Transverse colon (tissue), 4 donors: Measurements from ENCODE around the gene MSLN. TPM values are rescaled to one million over a fixed set of nuclear protein-coding genes. Genes with fewer than 3 reads are reported as not detected.

Experiments
- DNase-seq: peaks from one replicate; pipeline ENCODE4 v3.0.0-alpha.2; 2019
- H3K27ac ChIP-seq, 4 donors: fragments of 200-600 bp; sonication (generic); 2 replicates each; pipeline ENCODE4 v1.5.1; 2016 to 2018; ENCODE audit warnings: inconsistent platforms in 4 of 4
- H3K27me3 ChIP-seq: fragments of 200-600 bp; sonication (generic); 2 replicates; pipeline ENCODE4 v1.5.1; 2017; ENCODE audit warnings: inconsistent platforms
- H3K36me3 ChIP-seq, 4 donors: fragments of 200-600 bp; sonication (generic); 2 replicates each; pipeline ENCODE4 v1.5.1; 2017 to 2019; ENCODE audit warnings: inconsistent platforms in 4 of 4
- H3K4me1 ChIP-seq, 4 donors: fragments of 200-600 bp; sonication (generic); 2 replicates each; pipeline ENCODE4 v1.5.1; 2017 to 2020; ENCODE audit warnings: inconsistent platforms in 4 of 4
- H3K4me3 ChIP-seq, 4 donors: fragments of 200-600 bp; sonication (generic); 1 replicate in 1 of 4; 2 replicates in 3 of 4; pipeline versions ENCODE4 v1.5.1 to v1.6.1; 2017 to 2019; ENCODE audit warnings: inconsistent platforms in 4 of 4
- H3K9me3 ChIP-seq, 2 donors: fragments of 200-600 bp; sonication (generic); 2 replicates each; pipeline ENCODE4 v1.5.1; 2017 to 2019; ENCODE audit warnings: inconsistent platforms in 2 of 2
- EP300 ChIP-seq: sonication (generic); formaldehyde crosslinking; IDR thresholded peaks from one replicate; pipeline ENCODE4 v1.6.1; 2017; ENCODE audit warnings: antibody characterized with exemption, low read depth
- POLR2A ChIP-seq: fragments of 450-650 bp; IDR thresholded peaks from one replicate; pipeline ENCODE4 v1.6.1; 2016; ENCODE audit warnings: antibody characterized with exemption, mild to moderate bottlenecking, moderate library complexity
- POLR2AphosphoS5 ChIP-seq, 3 donors: sonication (generic); formaldehyde crosslinking; IDR thresholded peaks; one replicate each; pipeline ENCODE4 v1.6.1; 2016; ENCODE audit warnings: antibody characterized with exemption in 3 of 3
- WGBS, 2 donors: methylation state at CpG; one replicate each; pipeline ENCODE4 v1.1.5; 2018; ENCODE audit warnings: low coverage in 1 of 2; 5-methylcytosine and 5-hydroxymethylcytosine counted together
- in situ Hi-C, 4 donors: fragments of 200-750 bp; cut with MboI; loops; one replicate each; pipeline versions ENCODE4 v1.15.0 to v1.15.1; 2017; ENCODE audit warnings: low sequenced_read_pairs in 3 of 4, low pct_ligation_motif_present in 1 of 4, low pct_unique_long_range_greater_than_20kb in 1 of 4
- intact Hi-C: fragments of 100-400 bp; cut with DNase I; formaldehyde crosslinking; loops from one replicate; pipeline ENCODE4 v1.15.1; 2023; ENCODE audit warnings: low total_unique reads
- total RNA-seq, 4 donors: library from RNA; depleted of rRNA; stranded (reverse); fragments of >200 nt; gene quantifications; one replicate each; pipeline ENCODE4 v1.1.0, GENCODE V29; 2016
- TF ChIP-seq, protein P1 (sequence below), 5 experiments: fragments of 200-600 bp in 3 of 5; fragments of 450-650 bp in 2 of 5; sonication (generic) in 3 of 5; IDR thresholded peaks; 1 replicate in 2 of 5; 2 replicates in 3 of 5; pipeline ENCODE4 v1.5.1; 2016 to 2017; ENCODE audit warnings: antibody characterized with exemption in 5 of 5, inconsistent platforms in 3 of 5, mild to moderate bottlenecking in 2 of 5, moderate library complexity in 1 of 5

Gene MSLN
- total RNA-seq, 4 donors from 2014 or later, result 4.9 to 21.2 (median 10.3) TPM; not detected in 1

DNA sequence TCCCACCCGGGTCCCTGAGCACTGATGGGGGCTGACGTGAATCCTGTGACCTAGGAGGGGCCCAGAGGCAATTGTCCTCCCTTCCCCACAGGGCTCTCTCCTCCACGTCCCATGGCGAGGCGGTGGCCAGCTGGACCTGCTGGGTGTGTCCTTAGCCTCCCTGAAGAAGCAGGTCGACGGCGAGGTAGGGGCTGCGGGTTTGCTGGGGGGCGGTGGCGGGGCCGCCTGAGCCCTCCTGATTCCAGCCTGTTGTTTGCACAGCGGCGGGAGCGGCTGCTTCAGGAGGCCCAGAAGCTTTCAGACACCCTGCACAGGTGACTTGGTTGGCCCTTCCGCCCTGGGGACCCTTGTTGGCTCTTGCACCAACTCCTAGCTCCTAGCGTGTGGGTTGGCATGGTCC lies 29.6 kb downstream of the MSLN start:
- intact Hi-C loops, result no loop called here
- TF ChIP-seq POLR2A (no peak), EP300 (no peak), POLR2AphosphoS5 (IDR thresholded peaks at IDR 0.05) (no peak)
- TF ChIP-seq, protein P1, sequence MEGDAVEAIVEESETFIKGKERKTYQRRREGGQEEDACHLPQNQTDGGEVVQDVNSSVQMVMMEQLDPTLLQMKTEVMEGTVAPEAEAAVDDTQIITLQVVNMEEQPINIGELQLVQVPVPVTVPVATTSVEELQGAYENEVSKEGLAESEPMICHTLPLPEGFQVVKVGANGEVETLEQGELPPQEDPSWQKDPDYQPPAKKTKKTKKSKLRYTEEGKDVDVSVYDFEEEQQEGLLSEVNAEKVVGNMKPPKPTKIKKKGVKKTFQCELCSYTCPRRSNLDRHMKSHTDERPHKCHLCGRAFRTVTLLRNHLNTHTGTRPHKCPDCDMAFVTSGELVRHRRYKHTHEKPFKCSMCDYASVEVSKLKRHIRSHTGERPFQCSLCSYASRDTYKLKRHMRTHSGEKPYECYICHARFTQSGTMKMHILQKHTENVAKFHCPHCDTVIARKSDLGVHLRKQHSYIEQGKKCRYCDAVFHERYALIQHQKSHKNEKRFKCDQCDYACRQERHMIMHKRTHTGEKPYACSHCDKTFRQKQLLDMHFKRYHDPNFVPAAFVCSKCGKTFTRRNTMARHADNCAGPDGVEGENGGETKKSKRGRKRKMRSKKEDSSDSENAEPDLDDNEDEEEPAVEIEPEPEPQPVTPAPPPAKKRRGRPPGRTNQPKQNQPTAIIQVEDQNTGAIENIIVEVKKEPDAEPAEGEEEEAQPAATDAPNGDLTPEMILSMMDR (IDR thresholded peaks at IDR 0.05), result no peak
- WGBS, 2 donors, result 97% methylated on average over 14 of the region's 17 CpGs; no CpG with 5 or more reads in 1 of the 2 donors

DNA sequence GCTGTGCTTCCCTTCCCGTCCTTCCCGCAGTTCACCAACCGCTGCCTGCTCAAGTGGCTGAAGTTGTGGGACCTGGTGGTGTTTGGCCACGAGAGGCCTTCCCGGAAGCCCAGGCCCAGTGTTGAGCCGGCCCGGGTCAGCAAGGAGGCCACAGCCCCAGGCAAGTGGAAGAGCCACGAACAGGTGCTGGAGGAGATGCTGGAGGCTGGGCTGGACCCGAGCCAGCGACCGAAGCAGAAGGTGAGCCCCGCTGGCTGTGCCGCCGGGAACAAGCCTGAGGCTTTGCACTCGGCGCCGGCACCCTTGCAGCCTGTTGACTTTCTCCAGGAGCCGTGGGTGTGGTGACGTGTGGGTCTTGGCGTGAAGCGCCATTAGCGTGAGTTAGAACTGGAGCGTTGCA lies 30.6 kb downstream of the MSLN start:
- in situ Hi-C loops, result no loop called here
- Histone ChIP-seq H3K27me3 (no peaks in the 10 kb centered on the region), H3K4me1 (peaks cover 14 to 22% (median 18%) of the 10 kb centered on the region in 4 donors), H3K27ac (no peak overlapping the region), H3K9me3 (no peaks in the 10 kb centered on the region), H3K4me3 (no peak overlapping the region), H3K36me3 (no peaks in the 10 kb centered on the region)
- DNase-seq, result no peak
- no peak for TF ChIP-seq POLR2A
- no peak for TF ChIP-seq EP300
- TF ChIP-seq POLR2AphosphoS5 (IDR thresholded peaks at IDR 0.05), result no peak
- TF ChIP-seq, protein P1 (IDR thresholded peaks at IDR 0.05), result no peak
- intact Hi-C loops, result no loop called here
- 97 to 100% methylated on average over 1 to 20 of the region's 23 CpGs for WGBS, 2 donors

More for the DNA sequence above, 29.6 kb downstream of the MSLN start:
- no peak for DNase-seq
- Histone ChIP-seq H3K36me3 (no peaks in the 10 kb centered on the region), H3K4me3 (no peak overlapping the region), H3K27ac (no peak overlapping the region), H3K27me3 (no peaks in the 10 kb centered on the region), H3K9me3 (no peaks in the 10 kb centered on the region), H3K4me1 (peaks cover 14 to 22% (median 18%) of the 10 kb centered on the region in 4 donors)
- in situ Hi-C loops, result no loop called here

DNA sequence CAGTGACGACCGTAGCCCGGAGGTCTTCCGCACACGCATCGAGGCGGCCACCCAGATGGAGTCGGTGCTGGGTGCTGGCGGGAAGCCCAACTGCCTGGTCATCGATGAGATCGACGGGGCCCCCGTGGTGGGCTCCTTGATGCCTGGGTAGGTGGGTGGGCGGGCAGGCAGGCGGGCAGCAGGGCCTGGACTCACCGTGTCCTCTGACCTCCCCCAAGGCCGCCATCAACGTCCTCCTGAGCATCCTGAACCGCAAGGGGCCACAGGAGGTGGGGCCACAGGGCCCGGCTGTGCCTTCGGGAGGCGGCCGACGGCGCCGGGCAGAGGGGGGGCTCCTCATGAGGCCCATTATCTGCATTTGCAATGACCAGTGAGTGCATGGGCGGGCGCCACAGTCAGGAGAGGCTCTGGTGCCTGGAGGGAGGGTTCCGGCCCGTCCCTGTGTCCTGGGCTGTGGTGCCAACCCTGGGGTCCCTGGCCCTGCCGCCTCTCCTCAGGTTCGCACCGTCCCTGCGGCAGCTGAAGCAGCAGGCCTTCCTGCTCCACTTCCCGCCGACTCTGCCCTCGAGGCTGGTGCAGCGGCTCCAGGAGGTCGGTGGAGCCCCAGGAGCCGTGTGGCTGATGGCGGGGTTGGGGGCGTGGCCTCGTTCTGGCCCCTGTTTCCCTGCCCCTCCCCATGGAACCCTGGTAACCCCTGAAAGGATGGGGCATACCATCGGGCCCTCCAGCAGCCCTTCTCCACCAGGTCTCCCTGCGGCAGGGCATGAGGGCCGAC lies 31.9 kb downstream of the MSLN start:
- Histone ChIP-seq H3K27me3 (no peaks in the 10 kb centered on the region), H3K27ac (no peak overlapping the region), H3K36me3 (no peaks in the 10 kb centered on the region), H3K4me3 (no peak overlapping the region), H3K9me3 (no peaks in the 10 kb centered on the region), H3K4me1 (peaks cover 9 to 16% (median 12%) of the 10 kb centered on the region in 4 donors)
- TF ChIP-seq POLR2A (no peak), POLR2AphosphoS5 (IDR thresholded peaks at IDR 0.05) (no peak), EP300 (no peak)
- TF ChIP-seq, protein P1 (IDR thresholded peaks at IDR 0.05), result no peak
- intact Hi-C loops, result no loop called here
- WGBS, 2 donors, result 94% methylated on average over 38 of the region's 46 CpGs; no CpG with 5 or more reads in 1 of the 2 donors
- in situ Hi-C loops, result no loop called here
- DNase-seq, result no peak

DNA sequence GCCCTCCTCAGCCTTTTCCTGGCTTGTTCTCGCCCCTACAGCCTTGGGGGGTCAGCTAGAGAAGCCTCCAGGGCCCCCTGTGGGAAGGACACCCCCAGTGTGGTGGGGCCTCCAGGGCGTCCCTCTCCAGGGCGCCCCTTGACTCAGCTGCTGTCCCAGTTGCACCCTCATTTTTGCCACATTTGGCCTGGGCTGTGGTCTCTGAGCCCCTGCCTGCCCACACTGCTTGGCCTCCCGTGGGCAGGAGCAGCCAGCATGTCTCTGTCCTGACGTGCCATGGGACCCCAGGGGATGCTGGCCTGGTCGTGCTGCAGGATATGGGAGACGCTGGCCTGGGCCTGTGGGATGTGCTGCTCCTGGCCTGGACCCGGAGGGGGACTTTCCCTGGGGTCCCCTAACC lies 32.9 kb downstream of the MSLN start:
- DNase-seq, result no peak
- no peak for TF ChIP-seq EP300
- TF ChIP-seq POLR2A, result no peak
- TF ChIP-seq, protein P1 (IDR thresholded peaks at IDR 0.05), result no peak
- TF ChIP-seq POLR2AphosphoS5 (IDR thresholded peaks at IDR 0.05), result no peak
- peaks cover 6 to 11% (median 9%) of the 10 kb centered on the region in 4 donors for H3K4me1 ChIP-seq
- intact Hi-C loops, result no loop called here
- no peaks in the 10 kb centered on the region for H3K36me3 ChIP-seq
- no peak overlapping the region for H3K27ac ChIP-seq
- in situ Hi-C loops, result no loop called here
- no peaks in the 10 kb centered on the region for H3K9me3 ChIP-seq
- WGBS, 2 donors, result 91% methylated on average over 6 of the region's 8 CpGs; no CpG with 5 or more reads in 1 of the 2 donors
- no peaks in the 10 kb centered on the region for H3K27me3 ChIP-seq
- H3K4me3 ChIP-seq, result no peak overlapping the region
